GM12878 (cell line): ENCODE measurements around the gene DNAH1.

Source experiments
- CTCF ChIP-seq, 3 experiments: IDR thresholded peaks in 2 of 3; conservative IDR thresholded peaks in 1 of 3; 2 replicates each; pipeline ENCODE4 v1.5.1; 2011; ENCODE audit warnings: low read depth in 3 of 3, low read length in 3 of 3, mild to moderate bottlenecking in 3 of 3, control low read depth in 2 of 3, moderate library complexity in 2 of 3, inconsistent platforms in 1 of 3, mixed read lengths in 1 of 3; ENCODE audit not compliant: control insufficient read depth in 2 of 3, insufficient read depth in 1 of 3; ENCODE audit errors: extremely low read depth in 1 of 3
- EZH2 ChIP-seq: IDR thresholded peaks from 2 replicates; pipeline ENCODE4 v1.6.1; 2012; ENCODE audit warnings: low read depth, mild to moderate bottlenecking, control low read depth, inconsistent platforms, low read length, borderline replicate concordance; ENCODE audit not compliant: control insufficient read depth
- HCFC1 ChIP-seq: fragments of 150-350 bp; IDR thresholded peaks from 2 replicates; pipeline ENCODE4 v1.6.1; 2014; ENCODE audit warnings: low read length
- KDM1A ChIP-seq: fragments of 200-600 bp; sonication (generic); IDR thresholded peaks from 2 replicates; pipeline ENCODE4 v1.6.1; 2016; ENCODE audit warnings: borderline replicate concordance
- MXI1 ChIP-seq: fragments of 150-350 bp; IDR thresholded peaks from 2 replicates; pipeline ENCODE4 v1.6.1; 2011; ENCODE audit warnings: low read depth, mild to moderate bottlenecking, inconsistent platforms, low read length, improper control_type of control experiment
- NFIC ChIP-seq: IDR thresholded peaks from 2 replicates; pipeline ENCODE4 v1.6.1; 2012; ENCODE audit warnings: low read depth, mild to moderate bottlenecking, inconsistent platforms, low read length, moderate library complexity
- POLR2AphosphoS2 ChIP-seq: IDR thresholded peaks from 2 replicates; pipeline ENCODE4 v1.6.1; 2011; ENCODE audit warnings: low read depth, mild to moderate bottlenecking, low read length, improper control_type of control experiment, moderate library complexity
- SMARCA5 ChIP-seq: fragments of 450-650 bp; IDR thresholded peaks from 2 replicates; pipeline ENCODE4 v1.6.1; 2017; ENCODE audit warnings: mild to moderate bottlenecking
- TF ChIP-seq, protein P1 (sequence below): fragments of 450-650 bp; IDR thresholded peaks from 2 replicates; pipeline ENCODE4 v1.6.1; 2016; ENCODE audit warnings: mild to moderate bottlenecking

DNA sequence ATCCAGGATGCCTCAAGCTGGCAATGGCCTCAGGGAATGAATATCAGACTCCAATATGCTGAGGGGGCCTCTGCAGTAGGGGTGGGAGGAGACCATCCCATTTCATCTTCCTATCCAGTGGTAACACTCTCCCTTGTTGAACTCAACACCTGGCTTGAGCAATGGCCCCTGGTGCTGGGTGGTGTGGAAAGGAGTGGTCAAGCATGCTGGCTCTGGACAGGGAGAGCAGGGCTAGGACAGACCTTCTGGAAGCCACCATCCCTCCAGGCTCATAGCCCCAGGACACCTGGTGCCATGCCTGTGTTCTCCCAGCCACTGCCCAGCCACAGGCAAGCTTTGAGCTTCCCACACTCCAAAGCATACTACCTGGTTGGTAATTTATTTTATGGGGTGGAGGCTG lies 9.6 kb downstream of the DNAH1 start:
- no peak for TF ChIP-seq CTCF (IDR thresholded peaks at IDR 0.05 in 2 of 3, conservative IDR thresholded peaks at IDR 0.05 in 1 of 3; ENCODE audit: control insufficient read depth in 2 of 3, extremely low read depth in 1 of 3, insufficient read depth in 1 of 3, low read depth in 3 of 3, low read length in 3 of 3)
- TF ChIP-seq MXI1, result no peak
- no peak for TF ChIP-seq KDM1A
- TF ChIP-seq HCFC1, result no peak
- no peak for TF ChIP-seq NFIC
- no peak for TF ChIP-seq SMARCA5
- no peak for TF ChIP-seq EZH2
- TF ChIP-seq POLR2AphosphoS2, result no peak
- TF ChIP-seq, protein P1, sequence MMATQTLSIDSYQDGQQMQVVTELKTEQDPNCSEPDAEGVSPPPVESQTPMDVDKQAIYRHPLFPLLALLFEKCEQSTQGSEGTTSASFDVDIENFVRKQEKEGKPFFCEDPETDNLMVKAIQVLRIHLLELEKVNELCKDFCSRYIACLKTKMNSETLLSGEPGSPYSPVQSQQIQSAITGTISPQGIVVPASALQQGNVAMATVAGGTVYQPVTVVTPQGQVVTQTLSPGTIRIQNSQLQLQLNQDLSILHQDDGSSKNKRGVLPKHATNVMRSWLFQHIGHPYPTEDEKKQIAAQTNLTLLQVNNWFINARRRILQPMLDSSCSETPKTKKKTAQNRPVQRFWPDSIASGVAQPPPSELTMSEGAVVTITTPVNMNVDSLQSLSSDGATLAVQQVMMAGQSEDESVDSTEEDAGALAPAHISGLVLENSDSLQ, result no peak
